IMR-90 (cell line): Measurements from ENCODE around the gene CDK13. TPM values are rescaled to one million over a fixed set of nuclear protein-coding genes. Genes with fewer than 3 reads are reported as not detected.

Experiments
- ATAC-seq: fragments of 200-7000 bp; cut with Tn5 transposase; 2 replicates; pipeline ENCODE4 v1.9.1; 2020; ENCODE audit warnings: low read depth, mild to moderate bottlenecking, moderate library complexity
- BruUV-seq: library from RNA; stranded (reverse); fragments of 400-500 nt; replicated peaks from 2 replicates; lab custom pipeline; 2021; lab: Mats Ljungman, UMichigan
- CTCF ChIA-PET: fragments of 300-600 bp; formaldehyde crosslinking; extraction: SDS; loops from one replicate; lab custom pipeline; 2021; ENCODE audit warnings: antibody characterized with exemption; lab: Yijun Ruan, JAX
- POLR2A ChIA-PET: fragments of 300-600 bp; sonication (Branson Sonifier 250); formaldehyde crosslinking; loops from one replicate; lab custom pipeline; 2022; ENCODE audit warnings: antibody characterized with exemption; ENCODE audit not compliant: unreplicated experiment; lab: Charles Lee
- DNase-seq: peaks from one replicate; pipeline ENCODE4 v3.0.0; 2013
- H2AFZ ChIP-seq: replicated peaks from 2 replicates; pipeline ENCODE3; 2013; ENCODE audit warnings: low read length, mild to moderate bottlenecking; ENCODE audit not compliant: poor library complexity
- H2AK5ac ChIP-seq: 2 replicates; pipeline ENCODE4 v1.6.1; 2013; ENCODE audit warnings: low read depth, low read length, inconsistent platforms
- H2AK9ac ChIP-seq: replicated peaks from 2 replicates; pipeline ENCODE3; 2013; ENCODE audit warnings: mild to moderate bottlenecking, low read depth, low read length, moderate library complexity; ENCODE audit not compliant: poor library complexity
- H2BK120ac ChIP-seq: 2 replicates; pipeline ENCODE4 v1.6.1; 2013; ENCODE audit warnings: low read depth, low read length, inconsistent platforms
- H2BK15ac ChIP-seq: 3 replicates; pipeline ENCODE4 v1.6.1; 2013; ENCODE audit warnings: low read depth, low read length, inconsistent platforms
- H2BK20ac ChIP-seq: 2 replicates; pipeline ENCODE4 v1.6.1; 2013; ENCODE audit warnings: low read depth, mild to moderate bottlenecking, inconsistent platforms, low read length, moderate library complexity
- H2BK5ac ChIP-seq: 2 replicates; pipeline ENCODE4 v1.6.1; 2013; ENCODE audit warnings: mild to moderate bottlenecking, low read depth, low read length, inconsistent platforms; ENCODE audit not compliant: poor library complexity, severe bottlenecking
- H3K14ac ChIP-seq: replicated peaks from 2 replicates; pipeline ENCODE4 v1.6.1; 2013; ENCODE audit warnings: low read depth, low read length, inconsistent platforms
- H3K18ac ChIP-seq: 2 replicates; pipeline ENCODE4 v1.6.1; 2013; ENCODE audit warnings: low read depth, low read length, control low read depth
- H3K23ac ChIP-seq: 2 replicates; pipeline ENCODE4 v1.6.1; 2013; ENCODE audit warnings: low read depth, low read length, inconsistent platforms
- H3K27ac ChIP-seq: 2 replicates; pipeline ENCODE4 v1.5.1; 2013; ENCODE audit warnings: mild to moderate bottlenecking, control low read depth, low read length; ENCODE audit not compliant: insufficient read depth
- H3K27me3 ChIP-seq: 2 replicates; pipeline ENCODE4 v1.6.1; 2013; ENCODE audit warnings: low read length; ENCODE audit not compliant: control insufficient read depth, insufficient read depth
- H3K36me3 ChIP-seq: 2 replicates; pipeline ENCODE4 v1.6.1; 2013; ENCODE audit warnings: low read length, mixed read lengths; ENCODE audit not compliant: control insufficient read depth, insufficient read depth
- H3K4ac ChIP-seq: 2 replicates; pipeline ENCODE4 v1.6.1; 2013; ENCODE audit warnings: low read depth, low read length, inconsistent platforms
- H3K4me1 ChIP-seq: 2 replicates; pipeline ENCODE4 v1.6.1; 2013; ENCODE audit warnings: low read length, mixed read lengths; ENCODE audit not compliant: control insufficient read depth, insufficient read depth
- H3K4me2 ChIP-seq: 2 replicates; pipeline ENCODE4 v1.6.1; 2013; ENCODE audit warnings: low read depth, mild to moderate bottlenecking, control low read depth, low read length, moderate library complexity
- H3K4me3 ChIP-seq: 2 replicates; pipeline ENCODE4 v1.5.1; 2013; ENCODE audit warnings: low read depth, mild to moderate bottlenecking, control low read depth, low read length, moderate library complexity; ENCODE audit not compliant: insufficient read depth
- H3K56ac ChIP-seq: 2 replicates; pipeline ENCODE4 v1.6.1; 2013; ENCODE audit warnings: low read length, inconsistent platforms; ENCODE audit not compliant: insufficient read depth; ENCODE audit errors: extremely low read depth
- H3K79me1 ChIP-seq, 2 experiments: 2 replicates each; pipeline ENCODE4 v1.6.1; 2013; ENCODE audit warnings: low read length in 2 of 2, inconsistent platforms in 1 of 2, low read depth in 1 of 2
- H3K9ac ChIP-seq: 2 replicates; pipeline ENCODE4 v1.6.1; 2013; ENCODE audit warnings: low read depth, low read length, control low read depth
- H3K9me1 ChIP-seq: 2 replicates; pipeline ENCODE4 v1.6.1; 2013; ENCODE audit warnings: low read length, inconsistent platforms; ENCODE audit not compliant: insufficient read depth
- H3K9me3 ChIP-seq: 2 replicates; pipeline ENCODE4 v1.6.1; 2013; ENCODE audit warnings: low read length; ENCODE audit not compliant: control insufficient read depth, insufficient read depth
- H4K20me1 ChIP-seq: 2 replicates; pipeline ENCODE4 v1.6.1; 2013; ENCODE audit warnings: low read length, inconsistent platforms; ENCODE audit not compliant: insufficient read depth
- H4K5ac ChIP-seq: 2 replicates; pipeline ENCODE4 v1.6.1; 2013; ENCODE audit warnings: mild to moderate bottlenecking, low read depth, low read length, control low read depth
- H4K8ac ChIP-seq, 2 experiments: 2 replicates each; pipeline ENCODE4 v1.6.1; 2013; ENCODE audit warnings: low read depth in 2 of 2, low read length in 2 of 2, control low read depth in 1 of 2, inconsistent platforms in 1 of 2
- H4K91ac ChIP-seq: 2 replicates; pipeline ENCODE4 v1.6.1; 2013; ENCODE audit warnings: low read depth, low read length, inconsistent platforms; ENCODE audit not compliant: insufficient read depth
- BHLHE40 ChIP-seq: fragments of 150-350 bp; IDR thresholded peaks from 2 replicates; pipeline ENCODE4 v1.6.1; 2016; ENCODE audit warnings: mild to moderate bottlenecking, low read depth, low read length
- CEBPB ChIP-seq: IDR thresholded peaks from 2 replicates; pipeline ENCODE4 v1.6.1; 2012; ENCODE audit warnings: low read depth, low read length, improper control_type of control experiment
- CHD1 ChIP-seq: IDR thresholded peaks from 2 replicates; pipeline ENCODE4 v1.6.1; 2012; ENCODE audit warnings: low read depth, low read length, improper control_type of control experiment
- CTCF ChIP-seq: conservative IDR thresholded peaks from 2 replicates; pipeline ENCODE4 v1.5.1; 2012; ENCODE audit warnings: mild to moderate bottlenecking, low read depth, low read length, improper control_type of control experiment
- ELK1 ChIP-seq: fragments of 150-350 bp; IDR thresholded peaks from 2 replicates; pipeline ENCODE4 v1.6.1; 2016; ENCODE audit warnings: low read depth, mild to moderate bottlenecking, low read length, moderate library complexity, borderline replicate concordance
- FOS ChIP-seq: fragments of 150-350 bp; IDR thresholded peaks from 2 replicates; pipeline ENCODE4 v1.6.1; 2016; ENCODE audit warnings: low read depth, low read length
- MAFK ChIP-seq: IDR thresholded peaks from 2 replicates; pipeline ENCODE4 v1.6.1; 2012; ENCODE audit warnings: low read depth, low read length, improper control_type of control experiment
- MAZ ChIP-seq: IDR thresholded peaks from 2 replicates; pipeline ENCODE4 v1.6.1; 2012; ENCODE audit warnings: low read depth, mild to moderate bottlenecking, low read length, improper control_type of control experiment, moderate library complexity, borderline replicate concordance
- MXI1 ChIP-seq: IDR thresholded peaks from 2 replicates; pipeline ENCODE4 v1.6.1; 2012; ENCODE audit warnings: low read depth, mild to moderate bottlenecking, low read length, moderate library complexity, borderline replicate concordance
- NFE2L2 ChIP-seq: fragments of 150-350 bp; IDR thresholded peaks from 2 replicates; pipeline ENCODE4 v1.6.1; 2016; ENCODE audit warnings: low read depth, mild to moderate bottlenecking, low read length
- POLR2A ChIP-seq: IDR thresholded peaks from 2 replicates; pipeline ENCODE4 v1.6.1; 2012; ENCODE audit warnings: mild to moderate bottlenecking, low read depth, low read length
- RAD21 ChIP-seq: IDR thresholded peaks from 2 replicates; pipeline ENCODE4 v1.6.1; 2012; ENCODE audit warnings: low read length, improper control_type of control experiment
- RCOR1 ChIP-seq: IDR thresholded peaks from 2 replicates; pipeline ENCODE4 v1.6.1; 2012; ENCODE audit warnings: mild to moderate bottlenecking, low read length, improper control_type of control experiment; ENCODE audit not compliant: insufficient replicate concordance
- RFX5 ChIP-seq: IDR thresholded peaks from 2 replicates; pipeline ENCODE4 v1.8.0; 2012; ENCODE audit warnings: low read depth, mild to moderate bottlenecking, low read length, moderate library complexity
- SMC3 ChIP-seq: fragments of 150-350 bp; IDR thresholded peaks from 2 replicates; pipeline ENCODE4 v1.6.1; 2016; ENCODE audit warnings: low read depth, mild to moderate bottlenecking, antibody characterized with exemption, low read length, moderate library complexity
- USF2 ChIP-seq: fragments of 150-350 bp; IDR thresholded peaks from 2 replicates; pipeline ENCODE4 v1.6.1; 2017; ENCODE audit warnings: mild to moderate bottlenecking, antibody characterized with exemption, low read length, low read depth
- WGBS, 2 experiments: methylation state at CpG; one replicate each; pipeline versions ENCODE4 v1.1.5 to v1.1.7; 2013; ENCODE audit warnings: missing lambda C conversion rate in 2 of 2; ENCODE audit not compliant: insufficient read length in 1 of 2; ENCODE audit errors: extremely low coverage in 2 of 2; 5-methylcytosine and 5-hydroxymethylcytosine counted together
- dilution Hi-C: fragments of 300-500 bp; cut with HindIII; formaldehyde crosslinking; loops from one replicate; pipeline ENCODE4 v1.14.3; 2018; ENCODE audit warnings: low sequenced_read_pairs; ENCODE audit not compliant: unreplicated experiment
- in situ Hi-C: fragments of 300-500 bp; cut with MboI; formaldehyde crosslinking; loops from 3 replicates; pipeline ENCODE4 v1.14.3; 2019; ENCODE audit warnings: low sequenced_read_pairs, inconsistent platforms, mixed read lengths
- intact Hi-C: fragments of 100-400 bp; cut with micrococcal nuclease; formaldehyde crosslinking; loops from 2 replicates; pipeline ENCODE4 v1.10.0; 2022
- polyA plus RNA-seq, 3 experiments: library from polyadenylated mRNA; depleted of rRNA; stranded (reverse); fragments of >200 nt; gene quantifications; 2 replicates each; pipeline ENCODE4 v1.2.3, GENCODE V29; 2012; ENCODE audit warnings: low replicate concordance in 1 of 3
- total RNA-seq: library from RNA; depleted of rRNA; stranded (reverse); fragments of >200 nt; gene quantifications from 2 replicates; pipeline ENCODE4 v1.2.3, GENCODE V29; 2012

Gene CDK13
- total and polyA plus RNA-seq, 2 of the 4 experiments (the other 2 are of a cell fraction): 20.1 to 50.4 TPM

DNA sequence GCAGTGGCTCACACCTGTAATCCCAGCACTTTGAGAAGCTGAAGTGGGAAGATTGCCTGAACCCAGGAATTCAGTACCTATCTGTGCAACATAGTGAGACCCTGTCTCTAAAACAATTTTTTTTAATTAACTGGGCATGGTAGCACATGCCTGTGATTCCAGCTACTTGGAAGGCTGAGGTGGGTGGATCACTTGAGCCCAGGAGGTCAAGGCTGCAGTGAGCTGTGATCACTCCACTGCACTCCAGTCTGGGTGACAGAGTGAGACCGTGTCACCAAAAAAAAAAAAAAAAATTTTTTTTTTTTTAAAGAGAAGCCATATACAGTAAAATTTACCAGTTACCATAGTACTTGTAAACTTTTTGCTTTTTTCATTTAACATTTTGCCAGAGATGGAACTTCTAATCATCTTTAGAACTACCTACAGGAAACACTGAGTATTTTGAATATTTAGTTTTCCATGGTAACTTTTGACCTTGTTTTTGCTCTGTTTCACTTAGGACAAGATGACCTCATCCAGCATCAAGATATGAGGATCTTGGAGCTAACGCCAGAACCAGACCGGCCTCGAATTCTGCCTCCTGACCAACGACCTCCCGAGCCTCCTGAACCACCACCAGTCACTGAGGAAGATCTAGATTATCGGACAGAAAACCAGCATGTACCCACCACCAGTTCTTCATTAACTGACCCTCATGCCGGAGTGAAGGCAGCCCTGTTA lies 143.7 kb downstream of the CDK13 start:
- no peak overlapping the region for H2AFZ ChIP-seq
- no TSS peak for BruUV-seq
- no peak overlapping the region for H3K4me2 ChIP-seq
- H2BK120ac ChIP-seq: no peak overlapping the region
- no peak overlapping the region for H3K9ac ChIP-seq
- no peaks in the 10 kb centered on the region for H3K27me3 ChIP-seq
- no peak overlapping the region for H3K27ac ChIP-seq
- TF ChIP-seq MAFK (no peak), CHD1 (no peak), RAD21 (no peak), RFX5 (no peak), CTCF (no peak), POLR2A (no peak), MXI1 (no peak), USF2 (no peak), RCOR1 (no peak), CEBPB (no peak), BHLHE40 (no peak), NFE2L2 (no peak), FOS (no peak), SMC3 (no peak), ELK1 (no peak), MAZ (no peak)
- H2BK5ac ChIP-seq: no peak overlapping the region
- no peak for DNase-seq
- no peaks in the 10 kb centered on the region for H3K9me3 ChIP-seq
- CTCF ChIA-PET: no interaction called here
- intact Hi-C loops: no loop called here
- no peak overlapping the region for H3K14ac ChIP-seq
- H4K5ac ChIP-seq: no peak overlapping the region
- no CpG with 5 or more reads among the region's 8 CpGs for WGBS, 2 experiments
- H2AK9ac ChIP-seq: no peak overlapping the region
- peaks cover 10 to 14% of the 10 kb centered on the region in 2 experiments; a peak in 3 of 4 replicates for H3K79me1 ChIP-seq
- H3K36me3 ChIP-seq: peaks cover 24% of the 10 kb centered on the region
- dilution Hi-C loops: no loop called here
- no peak overlapping the region for H4K8ac ChIP-seq
- no peaks in the 10 kb centered on the region for H3K4me1 ChIP-seq
- H4K20me1 ChIP-seq: no peaks in the 10 kb centered on the region
- H3K18ac ChIP-seq: no peak overlapping the region
- no peak overlapping the region for H2AK5ac ChIP-seq
- no peak overlapping the region for H4K91ac ChIP-seq
- no peak overlapping the region for H2BK15ac ChIP-seq
- POLR2A ChIA-PET: no interaction called here
- no peak overlapping the region for H2BK20ac ChIP-seq
- no peak overlapping the region for H3K23ac ChIP-seq
- H3K56ac ChIP-seq: no peak overlapping the region
- no peak overlapping the region for H3K4me3 ChIP-seq
- no peak for ATAC-seq
- H3K9me1 ChIP-seq: no peaks in the 10 kb centered on the region
- in situ Hi-C loops: no loop called here
- no peak overlapping the region for H3K4ac ChIP-seq
